Measurements from ENCODE around the gene FAM227B.

DNA sequence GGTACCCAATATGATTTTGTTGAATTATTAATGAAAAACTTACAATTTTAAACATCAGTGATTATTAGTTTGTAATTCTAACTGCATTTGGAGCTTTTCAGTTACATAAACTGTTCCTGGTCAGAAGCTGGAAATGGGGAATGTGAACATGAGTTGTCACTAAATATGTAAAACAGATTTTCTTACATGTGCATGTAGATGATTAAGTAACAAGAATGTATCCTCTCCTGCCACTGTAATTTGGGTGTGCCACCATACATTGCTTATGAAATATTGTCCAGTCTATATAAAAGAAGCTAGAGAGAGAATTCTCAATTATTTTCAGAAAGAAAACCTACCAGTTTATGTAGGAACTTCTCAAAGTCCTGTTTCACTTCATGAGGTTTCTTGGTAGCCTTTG lies 289.2 kb downstream of the FAM227B start:
- no peak for TF ChIP-seq SP1 (IDR thresholded peaks at IDR 0.05)
- no peak for TF ChIP-seq ZNF384 (IDR thresholded peaks at IDR 0.05)
- TF ChIP-seq NFRKB (IDR thresholded peaks at IDR 0.05) = no peak
- no peak for TF ChIP-seq FOXK2 (IDR thresholded peaks at IDR 0.05)
